Muscle layer of colon (tissue), 2 donors: ENCODE measurements around the gene PPEF1.
"Not testable (repeated sequence)": the region's sequence is repeated elsewhere in the genome, so short reads cannot be mapped to it uniquely, and the experiment has no call there.

Experiments
- H3K27ac ChIP-seq: one replicate; pipeline ENCODE4 v1.7.0; 2013; ENCODE audit warnings: low read depth, mild to moderate bottlenecking, low read length, moderate library complexity
- H3K27me3 ChIP-seq, 2 donors: one replicate each; pipeline ENCODE4 v1.7.0; 2013; ENCODE audit warnings: low read length in 2 of 2, mild to moderate bottlenecking in 2 of 2; ENCODE audit not compliant: insufficient read depth in 2 of 2, control insufficient read depth in 1 of 2
- H3K36me3 ChIP-seq: one replicate; pipeline ENCODE4 v1.7.0; 2013; ENCODE audit warnings: mild to moderate bottlenecking, low read length; ENCODE audit not compliant: insufficient read depth
- H3K4me1 ChIP-seq: one replicate; pipeline ENCODE4 v1.7.0; 2013; ENCODE audit warnings: mild to moderate bottlenecking, low read length; ENCODE audit not compliant: insufficient read depth
- H3K4me3 ChIP-seq, 2 donors: one replicate each; pipeline ENCODE4 v1.7.0; 2013; ENCODE audit warnings: low read length in 2 of 2, low read depth in 1 of 2, mild to moderate bottlenecking in 1 of 2, moderate library complexity in 1 of 2
- H3K9ac ChIP-seq: one replicate; pipeline ENCODE4 v1.7.0; 2013; ENCODE audit warnings: low read length
- H3K9me3 ChIP-seq: one replicate; pipeline ENCODE4 v1.7.0; 2013; ENCODE audit warnings: mild to moderate bottlenecking, low read length
- donor health status: abdominal sarcoma.
- donor health status: Adenocarcinoma of cecum.

The PPEF1 gene

GRCh38 chrX:18810416-18810815 lies 103.0 kb downstream of the PPEF1 start:
- Histone ChIP-seq H3K36me3 (no peaks in the 10 kb centered on the region), H3K4me3 (no peak overlapping the region), H3K4me1 (no peaks in the 10 kb centered on the region)

DNA sequence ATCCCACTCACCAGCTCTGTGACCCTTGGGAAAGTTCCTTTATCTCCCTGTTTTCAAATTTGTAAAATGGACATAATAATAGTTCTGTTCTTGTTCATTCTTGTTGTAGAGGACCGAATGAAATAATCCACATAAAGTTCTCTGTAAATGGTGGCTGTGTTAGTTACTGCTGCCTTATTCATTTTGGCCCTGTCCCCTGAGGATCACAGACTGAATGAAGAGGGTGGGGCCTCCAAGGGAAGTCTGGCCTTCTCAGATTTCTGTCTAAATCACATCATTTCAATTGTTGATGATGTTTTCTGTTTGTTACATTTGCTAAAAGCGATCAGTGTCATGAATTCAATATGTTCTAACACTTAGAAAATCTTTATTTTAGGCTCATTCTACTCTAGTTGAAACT lies 117.9 kb downstream of the PPEF1 start:
- no peaks in the 10 kb centered on the region for H3K4me1 ChIP-seq
- H3K4me3 ChIP-seq, result no peak overlapping the region
- H3K27ac ChIP-seq, result no peak overlapping the region
- H3K9ac ChIP-seq, result no peak overlapping the region
- no peaks in the 10 kb centered on the region for H3K27me3 ChIP-seq
- no peaks in the 10 kb centered on the region for H3K9me3 ChIP-seq
- no peaks in the 10 kb centered on the region for H3K36me3 ChIP-seq

More at GRCh38 chrX:18810416-18810815, 103.0 kb downstream of the PPEF1 start:
- no peaks in the 10 kb centered on the region for H3K27me3 ChIP-seq
- H3K9me3 ChIP-seq, result no peaks in the 10 kb centered on the region
- no peak overlapping the region for H3K9ac ChIP-seq
- no peak overlapping the region for H3K27ac ChIP-seq

DNA sequence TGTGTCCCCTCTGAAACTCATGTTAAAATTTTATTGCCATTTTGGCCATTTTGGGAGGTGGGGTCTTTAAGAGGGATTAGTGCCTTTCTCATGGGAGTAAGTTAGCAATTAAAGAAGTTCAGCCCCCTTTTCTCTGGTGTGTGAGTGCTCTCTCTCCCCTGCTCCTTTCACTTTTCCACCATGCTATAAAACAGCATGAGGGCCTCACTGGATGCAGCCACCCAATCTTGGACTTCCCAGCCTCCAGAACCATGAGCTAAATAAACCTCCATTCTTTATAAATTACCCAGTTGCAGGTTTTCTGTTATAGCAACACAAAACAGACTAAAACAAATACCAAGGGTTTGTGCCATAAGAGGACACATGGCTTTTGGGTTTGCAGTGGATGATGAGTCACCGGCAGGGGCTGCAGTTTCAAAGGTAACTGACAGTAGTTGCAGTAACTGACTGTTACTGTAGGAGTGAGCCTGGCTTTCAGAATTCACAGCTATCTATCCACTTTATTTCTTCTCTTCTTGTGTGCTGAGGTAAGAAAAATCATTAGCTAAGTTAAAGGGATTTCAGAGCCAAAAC lies 121.5 kb downstream of the PPEF1 start:
- no peaks in the 10 kb centered on the region for H3K9me3 ChIP-seq
- H3K27me3 ChIP-seq, result no peaks in the 10 kb centered on the region
- no peak overlapping the region for H3K4me3 ChIP-seq
- no peaks in the 10 kb centered on the region for H3K4me1 ChIP-seq
- H3K36me3 ChIP-seq, result no peaks in the 10 kb centered on the region
- no peak overlapping the region for H3K9ac ChIP-seq
- H3K27ac ChIP-seq, result no peak overlapping the region

GRCh38 chrX:18833071-18833731 lies 125.8 kb downstream of the PPEF1 start:
- Histone ChIP-seq H3K4me1 (no peaks in the 10 kb centered on the region), H3K4me3 (no peak overlapping the region), H3K27me3 (no peaks in the 10 kb centered on the region), H3K27ac (no peak overlapping the region), H3K36me3 (no peaks in the 10 kb centered on the region), H3K9me3 (no peaks in the 10 kb centered on the region), H3K9ac (no peak overlapping the region)

- not testable (repeated sequence) for H3K9me3 ChIP-seq, H3K4me3 ChIP-seq
These were observed 140.5 kb downstream of the PPEF1 start for GRCh38 chrX:18847901-18848300.

GRCh38 chrX:18855919-18856644 lies 148.6 kb downstream of the PPEF1 start:
- H3K27me3 ChIP-seq, result no peaks in the 10 kb centered on the region
- no peak overlapping the region for H3K4me3 ChIP-seq
- no peaks in the 10 kb centered on the region for H3K36me3 ChIP-seq
- no peaks in the 10 kb centered on the region for H3K4me1 ChIP-seq
- H3K27ac ChIP-seq, result no peak overlapping the region
- no peak overlapping the region for H3K9ac ChIP-seq
- no peaks in the 10 kb centered on the region for H3K9me3 ChIP-seq

More at GRCh38 chrX:18847901-18848300, 140.5 kb downstream of the PPEF1 start:
- H3K36me3 ChIP-seq, H3K27ac ChIP-seq, H3K27me3 ChIP-seq, H3K9ac ChIP-seq, H3K4me1 ChIP-seq: not testable (repeated sequence)

DNA sequence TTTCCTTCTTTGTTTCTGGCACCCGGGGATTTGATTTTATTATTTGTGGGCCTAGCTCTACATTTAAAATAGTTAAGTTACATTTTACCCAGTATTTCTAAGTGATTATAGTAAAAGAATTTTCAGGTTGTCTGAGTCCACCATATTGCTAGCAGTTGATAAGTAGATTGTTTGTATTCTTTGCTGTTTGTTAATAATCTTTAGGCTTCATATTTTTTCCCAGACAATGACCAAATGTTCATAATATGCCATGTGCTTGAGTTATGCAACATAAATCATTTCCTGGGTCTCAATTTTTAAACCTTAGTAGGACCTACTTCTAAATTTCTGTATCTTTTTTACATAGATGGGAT lies 149.2 kb downstream of the PPEF1 start:
- H3K4me1 ChIP-seq, result no peaks in the 10 kb centered on the region
- no peaks in the 10 kb centered on the region for H3K36me3 ChIP-seq
- H3K9ac ChIP-seq, result no peak overlapping the region
- H3K9me3 ChIP-seq, result no peaks in the 10 kb centered on the region
- no peaks in the 10 kb centered on the region for H3K27me3 ChIP-seq
- H3K4me3 ChIP-seq, result no peak overlapping the region
- no peak overlapping the region for H3K27ac ChIP-seq

- H3K27ac ChIP-seq, result no peak overlapping the region
- H3K4me1 ChIP-seq, result no peaks in the 10 kb centered on the region
- H3K36me3 ChIP-seq, result no peaks in the 10 kb centered on the region
- H3K4me3 ChIP-seq, result no peak overlapping the region
- H3K27me3 ChIP-seq, result no peaks in the 10 kb centered on the region
- H3K9me3 ChIP-seq, result no peaks in the 10 kb centered on the region
- no peak overlapping the region for H3K9ac ChIP-seq
These were observed 154.1 kb downstream of the PPEF1 start for GRCh38 chrX:18861511-18861910.

DNA sequence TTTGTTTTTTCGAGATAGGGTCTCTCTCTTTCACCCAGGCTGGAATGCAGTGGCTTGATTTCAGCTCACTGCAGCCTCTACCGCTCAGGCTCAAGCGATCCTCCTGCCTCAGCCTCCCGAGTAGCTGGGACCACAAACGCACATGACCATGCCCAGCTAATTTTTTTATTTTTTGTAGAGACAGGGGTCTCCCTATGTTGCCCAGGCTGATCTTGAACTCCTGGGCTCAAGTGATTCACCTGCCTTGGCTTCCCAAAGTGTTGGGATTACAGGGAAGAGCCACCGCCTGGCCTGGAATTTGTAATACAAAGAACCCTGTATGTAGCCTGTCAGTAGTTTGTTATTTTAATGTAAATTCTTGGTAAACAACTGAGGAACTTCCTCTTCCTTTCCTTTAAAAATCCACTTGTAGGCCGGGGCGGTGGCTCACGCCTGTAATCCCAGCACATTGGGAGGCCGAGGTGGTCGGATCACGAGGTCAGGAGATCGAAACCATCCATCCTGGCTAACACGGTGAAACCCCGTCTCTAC lies 157.0 kb downstream of the PPEF1 start:
- H3K27me3 ChIP-seq, result no peaks in the 10 kb centered on the region
- no peak overlapping the region for H3K27ac ChIP-seq
- H3K4me3 ChIP-seq, result no peak overlapping the region
- H3K9ac ChIP-seq, result no peak overlapping the region
- H3K36me3 ChIP-seq, result no peaks in the 10 kb centered on the region
- no peaks in the 10 kb centered on the region for H3K9me3 ChIP-seq
- no peaks in the 10 kb centered on the region for H3K4me1 ChIP-seq

DNA sequence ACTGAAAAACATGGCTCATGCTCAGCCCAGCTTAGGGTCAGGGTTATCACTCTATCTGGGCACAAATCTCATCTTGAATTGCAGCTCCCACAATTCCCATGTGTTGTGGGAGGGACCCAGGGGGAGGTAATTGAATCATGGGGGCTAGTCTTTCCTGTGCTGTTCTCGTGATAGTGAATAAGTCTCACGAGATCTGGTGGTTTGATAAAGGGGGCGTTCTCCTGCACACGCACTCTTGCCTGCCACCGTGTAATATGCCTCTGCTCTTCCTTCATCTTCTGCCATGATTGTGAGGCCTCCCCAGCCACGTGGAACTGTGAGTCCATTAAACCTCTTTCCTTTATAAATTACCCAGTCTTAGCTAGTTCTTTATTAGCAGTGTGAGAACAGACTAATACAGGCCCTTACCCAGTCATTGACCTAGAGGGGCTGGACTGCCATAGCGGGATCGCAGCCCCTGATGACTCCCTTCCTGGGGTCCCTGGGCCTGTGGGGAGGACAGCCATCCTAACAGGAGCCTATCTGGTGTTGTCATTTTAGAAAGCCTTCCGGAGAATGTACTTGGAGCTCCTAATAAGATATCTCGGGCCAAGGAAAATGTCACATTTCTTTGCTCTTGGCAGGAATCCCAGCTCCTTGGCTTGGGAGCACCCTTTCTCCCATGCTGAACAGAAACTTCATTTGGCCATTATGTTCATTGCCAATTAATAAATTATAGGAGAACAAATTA lies 163.9 kb downstream of the PPEF1 start:
- Histone ChIP-seq H3K9ac (no peak overlapping the region), H3K27me3 (no peaks in the 10 kb centered on the region), H3K9me3 (no peaks in the 10 kb centered on the region), H3K4me1 (peaks cover 14% of the 10 kb centered on the region), H3K4me3 (no peak overlapping the region), H3K36me3 (no peaks in the 10 kb centered on the region), H3K27ac (no peak overlapping the region)

DNA sequence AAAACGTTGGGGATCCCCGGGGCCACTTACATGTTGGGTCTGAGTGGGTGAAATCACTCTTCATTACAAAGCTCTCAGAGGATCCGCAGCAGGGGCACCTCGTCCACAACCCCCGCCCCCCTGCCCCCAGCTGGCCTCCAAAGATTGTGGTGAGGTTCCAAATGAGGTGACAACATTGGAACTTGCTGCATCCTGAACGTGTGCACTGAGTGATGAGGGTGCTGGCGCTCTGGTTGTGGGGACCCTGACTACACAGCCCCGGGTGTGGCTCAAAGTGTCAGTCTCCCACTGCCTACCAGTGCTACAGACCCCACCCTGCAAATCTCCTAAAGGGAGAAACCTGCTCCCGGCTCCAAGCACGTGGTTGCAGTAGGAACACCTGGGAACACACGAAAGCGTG lies 164.5 kb downstream of the PPEF1 start:
- Histone ChIP-seq H3K4me1 (peaks cover 14% of the 10 kb centered on the region), H3K27me3 (no peaks in the 10 kb centered on the region), H3K9ac (no peak overlapping the region), H3K4me3 (no peak overlapping the region), H3K36me3 (no peaks in the 10 kb centered on the region), H3K9me3 (no peaks in the 10 kb centered on the region), H3K27ac (no peak overlapping the region)
